ENCODE data around the gene RAI1.

DNA sequence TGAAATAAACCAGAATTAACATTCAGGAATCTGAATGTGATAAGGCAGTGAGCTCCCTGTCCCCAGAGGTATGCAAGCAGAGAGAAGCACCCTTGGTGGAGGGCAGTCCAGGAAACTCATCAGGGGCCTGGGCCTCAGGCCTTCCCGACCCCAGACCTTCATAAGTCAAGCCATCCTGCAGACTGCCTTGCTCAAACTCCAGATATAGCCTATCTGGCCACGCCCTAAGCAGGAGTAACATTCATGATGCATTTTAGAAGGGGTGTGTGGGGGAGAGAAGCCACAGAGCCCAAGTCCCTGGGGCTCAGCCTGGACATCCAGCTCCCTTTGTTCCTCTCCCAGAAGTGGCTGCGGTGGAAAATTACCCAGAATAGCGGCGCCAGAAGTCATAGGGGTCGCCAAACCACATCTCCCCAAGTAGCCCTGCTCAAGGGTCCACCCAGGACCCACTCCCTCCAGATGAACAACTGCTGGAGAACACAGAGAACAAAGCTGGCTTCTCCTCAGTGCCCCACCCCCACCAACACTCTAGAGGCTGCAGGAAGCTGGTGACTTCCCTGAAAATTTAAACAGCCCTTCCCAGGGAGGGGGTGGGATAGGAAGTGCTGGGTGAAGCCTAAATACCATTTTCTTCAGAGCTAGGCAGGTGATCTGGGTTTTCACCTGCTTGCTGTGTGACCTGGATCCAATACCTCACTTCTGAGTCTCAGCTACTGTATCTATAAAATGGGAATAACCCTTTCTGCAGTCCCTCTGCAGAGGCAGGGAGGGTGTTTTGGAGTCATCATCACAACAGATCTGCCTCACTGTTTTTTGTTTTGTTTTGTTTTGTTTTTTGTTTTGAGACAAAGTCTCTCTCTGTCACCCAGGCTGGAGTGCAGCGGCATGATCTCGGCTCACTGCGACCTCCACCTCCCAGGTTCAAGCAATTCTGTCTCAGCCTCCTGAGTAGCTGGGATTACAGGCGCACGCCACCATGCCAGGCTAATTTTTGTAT is 157.0 kb downstream of the RAI1 start:
- TF ChIP-seq, protein P1, sequence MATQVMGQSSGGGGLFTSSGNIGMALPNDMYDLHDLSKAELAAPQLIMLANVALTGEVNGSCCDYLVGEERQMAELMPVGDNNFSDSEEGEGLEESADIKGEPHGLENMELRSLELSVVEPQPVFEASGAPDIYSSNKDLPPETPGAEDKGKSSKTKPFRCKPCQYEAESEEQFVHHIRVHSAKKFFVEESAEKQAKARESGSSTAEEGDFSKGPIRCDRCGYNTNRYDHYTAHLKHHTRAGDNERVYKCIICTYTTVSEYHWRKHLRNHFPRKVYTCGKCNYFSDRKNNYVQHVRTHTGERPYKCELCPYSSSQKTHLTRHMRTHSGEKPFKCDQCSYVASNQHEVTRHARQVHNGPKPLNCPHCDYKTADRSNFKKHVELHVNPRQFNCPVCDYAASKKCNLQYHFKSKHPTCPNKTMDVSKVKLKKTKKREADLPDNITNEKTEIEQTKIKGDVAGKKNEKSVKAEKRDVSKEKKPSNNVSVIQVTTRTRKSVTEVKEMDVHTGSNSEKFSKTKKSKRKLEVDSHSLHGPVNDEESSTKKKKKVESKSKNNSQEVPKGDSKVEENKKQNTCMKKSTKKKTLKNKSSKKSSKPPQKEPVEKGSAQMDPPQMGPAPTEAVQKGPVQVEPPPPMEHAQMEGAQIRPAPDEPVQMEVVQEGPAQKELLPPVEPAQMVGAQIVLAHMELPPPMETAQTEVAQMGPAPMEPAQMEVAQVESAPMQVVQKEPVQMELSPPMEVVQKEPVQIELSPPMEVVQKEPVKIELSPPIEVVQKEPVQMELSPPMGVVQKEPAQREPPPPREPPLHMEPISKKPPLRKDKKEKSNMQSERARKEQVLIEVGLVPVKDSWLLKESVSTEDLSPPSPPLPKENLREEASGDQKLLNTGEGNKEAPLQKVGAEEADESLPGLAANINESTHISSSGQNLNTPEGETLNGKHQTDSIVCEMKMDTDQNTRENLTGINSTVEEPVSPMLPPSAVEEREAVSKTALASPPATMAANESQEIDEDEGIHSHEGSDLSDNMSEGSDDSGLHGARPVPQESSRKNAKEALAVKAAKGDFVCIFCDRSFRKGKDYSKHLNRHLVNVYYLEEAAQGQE (IDR thresholded peaks at IDR 0.05; ENCODE audit: unreplicated experiment): no peak
- TF ChIP-seq CTCF (conservative IDR thresholded peaks at IDR 0.05; ENCODE audit: low read depth in 2 of 2): no peak
- no peak for TF ChIP-seq EZH2 (IDR thresholded peaks at IDR 0.05; ENCODE audit: low read depth, unreplicated experiment)
- TF ChIP-seq JUNB (IDR thresholded peaks at IDR 0.05; ENCODE audit: unreplicated experiment): no peak
- no peak for TF ChIP-seq EZH2phosphoT487 (IDR thresholded peaks at IDR 0.05; ENCODE audit: unreplicated experiment)
- peak; percentile 58 for TF ChIP-seq POLR2AphosphoS5 (IDR thresholded peaks at IDR 0.05; ENCODE audit: low read depth)
- TF ChIP-seq CREB1 (CRISPR knock-in tag; IDR thresholded peaks at IDR 0.05; ENCODE audit: low read depth): no peak
- TF ChIP-seq ZNF114 (CRISPR knock-in tag; IDR thresholded peaks at IDR 0.05): no peak
- TF ChIP-seq NANOG (IDR thresholded peaks at IDR 0.05; ENCODE audit: borderline replicate concordance): no peak

Data from GM23338 (cell line).